WTC11 (cell line): ENCODE results near the gene KIF13A. TPM values are rescaled to one million over a fixed set of nuclear protein-coding genes. Genes with fewer than 3 reads are reported as not detected.
A peak's percentile ranks its signal among the peaks of the same experiment; 100 is the strongest.

Source experiments
- ATAC-seq: fragments of 200-7000 bp; cut with Tn5 transposase; 2 replicates; pipeline ENCODE4 v1.10.0; 2021; ENCODE audit warnings: mild to moderate bottlenecking, moderate library complexity
- CTCF ChIA-PET: fragments of 300-600 bp; sonication (Branson Sonifier 250); formaldehyde crosslinking; loops from one replicate; lab custom pipeline; 2021; ENCODE audit warnings: antibody characterized with exemption; lab: Charles Lee
- POLR2A ChIA-PET: fragments of 350-600 bp; sonication (Branson Sonifier 250); formaldehyde crosslinking; loops from one replicate; lab custom pipeline; 2021; ENCODE audit warnings: antibody characterized with exemption; lab: Charles Lee
- DNase-seq: peaks from one replicate; pipeline ENCODE4 v3.0.0; 2021; ENCODE audit warnings: low spot score
- H3K27ac Mint-ChIP-seq: 2 replicates; pipeline ENCODE4 v1.8.0; 2021; ENCODE audit warnings: mixed read lengths
- H3K27me3 Mint-ChIP-seq: 2 replicates; pipeline ENCODE4 v1.8.0; 2021; ENCODE audit warnings: low read depth, mild to moderate bottlenecking, moderate library complexity, mixed read lengths
- H3K36me3 Mint-ChIP-seq: 2 replicates; pipeline ENCODE4 v1.8.0; 2021; ENCODE audit warnings: mixed read lengths
- H3K4me1 Mint-ChIP-seq: 2 replicates; pipeline ENCODE4 v1.8.0; 2022; ENCODE audit warnings: mixed read lengths
- H3K4me3 Mint-ChIP-seq: 2 replicates; pipeline ENCODE4 v1.8.0; 2021; ENCODE audit warnings: mild to moderate bottlenecking, moderate library complexity, mixed read lengths
- H3K9me3 Mint-ChIP-seq: 2 replicates; pipeline ENCODE4 v1.8.0; 2021; ENCODE audit warnings: mixed read lengths
- CBFB ChIP-seq: sonication (generic); formaldehyde crosslinking; IDR thresholded peaks from 2 replicates; pipeline ENCODE4 v1.8.1; 2022; ENCODE audit warnings: mild to moderate bottlenecking, low read depth, missing genetic modification reagents
- ELF4 ChIP-seq: sonication (generic); formaldehyde crosslinking; IDR thresholded peaks from 2 replicates; pipeline ENCODE4 v1.8.1; 2022; ENCODE audit warnings: low read depth, mild to moderate bottlenecking, moderate library complexity, missing genetic modification reagents
- ETV6 ChIP-seq: sonication (generic); formaldehyde crosslinking; IDR thresholded peaks from 2 replicates; pipeline ENCODE4 v1.8.1; 2022; ENCODE audit warnings: mild to moderate bottlenecking, missing genetic modification reagents
- FOXP1 ChIP-seq: sonication (generic); formaldehyde crosslinking; IDR thresholded peaks from 2 replicates; pipeline ENCODE4 v1.8.0; 2022; ENCODE audit warnings: missing genetic modification reagents, mild to moderate bottlenecking, moderate library complexity, borderline replicate concordance
- IRF2 ChIP-seq: sonication (generic); formaldehyde crosslinking; IDR thresholded peaks from 2 replicates; pipeline ENCODE4 v1.8.0; 2022; ENCODE audit warnings: low read depth, missing genetic modification reagents, borderline replicate concordance
- JUN ChIP-seq: sonication (generic); formaldehyde crosslinking; IDR thresholded peaks from 2 replicates; pipeline ENCODE4 v1.8.0; 2023; ENCODE audit warnings: mild to moderate bottlenecking, missing genetic modification reagents
- SP1 ChIP-seq: sonication (generic); formaldehyde crosslinking; conservative IDR thresholded peaks from 2 replicates; pipeline ENCODE4 v1.8.1; 2022; ENCODE audit warnings: missing genetic modification reagents
- TEAD1 ChIP-seq: sonication (generic); formaldehyde crosslinking; IDR thresholded peaks from 2 replicates; pipeline ENCODE4 v1.8.0; 2022; ENCODE audit warnings: mild to moderate bottlenecking, missing genetic modification reagents
- ZNF423 ChIP-seq: fragments of 250-450 bp; sonication (Bioruptor Pico); IDR thresholded peaks from 2 replicates; pipeline ENCODE4 v2.1.2; 2022; ENCODE audit warnings: mild to moderate bottlenecking, moderate library complexity
- total RNA-seq: library from RNA; stranded (reverse); gene quantifications from 3 replicates; pipeline ENCODE4 v1.2.3, GENCODE V29; 2021
- TF ChIP-seq, protein P1 (sequence below): sonication (generic); formaldehyde crosslinking; IDR thresholded peaks from 2 replicates; pipeline ENCODE4 v1.8.0; 2022; ENCODE audit warnings: mild to moderate bottlenecking, missing genetic modification reagents
- TF ChIP-seq, protein P2 (sequence below): fragments of 250-450 bp; sonication (Bioruptor Pico); conservative IDR thresholded peaks from 2 replicates; pipeline ENCODE4 v1.9.0; 2021; ENCODE audit warnings: mild to moderate bottlenecking
- TF ChIP-seq, protein P3 (sequence below): sonication (generic); formaldehyde crosslinking; IDR thresholded peaks from 2 replicates; pipeline ENCODE4 v1.8.1; 2023; ENCODE audit warnings: mild to moderate bottlenecking, missing genetic modification reagents, moderate library complexity
- TF ChIP-seq, protein P4 (sequence below): sonication (generic); formaldehyde crosslinking; IDR thresholded peaks from 2 replicates; pipeline ENCODE4 v1.8.0; 2023; ENCODE audit warnings: missing genetic modification reagents, mild to moderate bottlenecking, borderline replicate concordance
- TF ChIP-seq, protein P5 (sequence below): sonication (generic); formaldehyde crosslinking; IDR thresholded peaks from 2 replicates; pipeline ENCODE4 v1.8.1; 2022; ENCODE audit warnings: low read depth, missing genetic modification reagents, borderline replicate concordance
- TF ChIP-seq, protein P6 (sequence below): sonication (generic); formaldehyde crosslinking; IDR thresholded peaks from 2 replicates; pipeline ENCODE4 v1.8.1; 2023; ENCODE audit warnings: mild to moderate bottlenecking, missing genetic modification reagents, borderline replicate concordance
- TF ChIP-seq, protein P7 (sequence below): sonication (generic); formaldehyde crosslinking; IDR thresholded peaks from 2 replicates; pipeline ENCODE4 v1.8.0; 2022; ENCODE audit warnings: mild to moderate bottlenecking, missing genetic modification reagents

Gene KIF13A
- total RNA-seq, 1 experiment from 2014 or later: 32.7 TPM

DNA sequence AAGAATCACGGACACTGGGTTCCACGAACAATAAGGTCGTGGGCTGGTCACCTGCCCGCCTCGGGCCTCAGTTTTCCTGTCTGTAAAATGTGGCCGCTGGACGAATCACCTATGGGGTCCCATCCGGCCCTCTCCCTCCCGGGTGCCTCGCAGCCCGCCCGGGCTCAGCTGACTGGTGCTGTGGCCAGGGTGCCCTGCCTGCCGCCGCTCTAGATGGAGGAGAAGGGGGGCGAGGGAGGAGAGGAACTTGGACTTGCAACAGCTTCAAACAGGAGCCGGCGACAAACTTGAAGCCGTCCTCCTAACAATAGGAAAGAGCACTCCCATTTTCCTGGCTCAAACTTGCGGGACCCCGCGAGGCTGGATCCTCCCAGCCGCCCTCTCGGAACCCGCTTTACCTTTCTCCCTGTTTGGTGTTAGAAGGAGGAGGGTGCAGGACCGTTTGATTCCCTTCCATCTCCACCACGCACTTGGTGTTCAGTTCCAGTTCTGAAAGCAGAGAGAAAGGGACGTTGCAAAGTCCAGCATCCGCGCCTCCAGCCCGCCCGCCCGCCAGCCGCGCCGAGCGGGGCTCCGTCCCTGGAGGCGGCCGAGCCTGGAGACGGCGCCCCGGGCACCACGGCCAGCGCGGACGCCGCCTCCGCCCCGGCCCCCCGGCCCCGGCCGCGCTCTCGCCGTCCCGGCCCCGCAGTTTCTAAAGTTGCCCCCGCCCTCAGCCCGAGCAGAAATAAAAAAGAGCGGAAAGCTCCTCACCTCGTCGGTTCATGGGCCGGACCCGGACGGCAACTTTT is 584 bp downstream of the KIF13A start (continued):
- TF ChIP-seq, protein P1, sequence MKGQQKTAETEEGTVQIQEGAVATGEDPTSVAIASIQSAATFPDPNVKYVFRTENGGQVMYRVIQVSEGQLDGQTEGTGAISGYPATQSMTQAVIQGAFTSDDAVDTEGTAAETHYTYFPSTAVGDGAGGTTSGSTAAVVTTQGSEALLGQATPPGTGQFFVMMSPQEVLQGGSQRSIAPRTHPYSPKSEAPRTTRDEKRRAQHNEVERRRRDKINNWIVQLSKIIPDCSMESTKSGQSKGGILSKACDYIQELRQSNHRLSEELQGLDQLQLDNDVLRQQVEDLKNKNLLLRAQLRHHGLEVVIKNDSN (CRISPR knock-in tag): peak; percentile 30; the same call in 1 of the 2 replicates
- 0 out of 2 replicates have a peak, but pooled peaks have one; percentile 50 for TF ChIP-seq TEAD1 (CRISPR knock-in tag)
- peak; percentile 59 for TF ChIP-seq ZNF423 (CRISPR knock-in tag)
- TF ChIP-seq JUN (CRISPR knock-in tag): 0 out of 2 replicates have a peak, but pooled peaks have one; percentile 25

DNA sequence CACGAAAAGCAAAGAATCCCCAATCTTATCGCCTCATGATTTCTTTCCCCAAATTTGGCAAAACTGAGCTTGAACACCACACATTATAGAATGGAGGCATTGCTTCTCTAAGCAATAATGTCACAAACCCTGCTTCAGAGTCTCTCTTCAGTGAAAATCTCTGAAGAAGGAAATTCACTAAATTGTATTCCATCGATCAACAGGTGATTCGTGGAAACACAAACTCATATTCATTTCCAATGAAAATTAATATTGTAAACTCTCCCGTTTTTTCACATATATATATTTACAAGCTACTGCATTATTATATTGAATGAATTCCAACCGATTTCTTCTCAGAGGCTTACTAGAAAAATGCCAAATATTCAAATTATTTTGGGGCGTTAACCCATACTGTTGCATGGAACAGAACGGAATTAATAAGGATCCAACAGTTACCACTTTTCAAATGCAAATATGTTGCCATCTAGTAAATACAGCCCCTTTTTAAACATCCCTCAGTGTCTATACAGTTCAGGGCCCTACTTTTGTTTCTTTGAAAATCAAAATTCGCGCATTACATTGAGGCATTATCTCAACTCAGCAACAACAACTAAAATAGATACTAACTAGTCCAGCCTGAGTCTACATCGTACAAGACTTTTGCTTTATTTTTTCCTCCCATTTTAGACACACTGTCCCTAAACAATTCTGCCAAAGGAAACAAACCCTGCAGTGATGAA is 1.3 kb downstream of the KIF13A start:
- Mint-ChIP-seq H3K4me1 (peaks cover 37% of the 10 kb centered on the region), H3K9me3 (no peaks in the 10 kb centered on the region), H3K36me3 (no peaks in the 10 kb centered on the region), H3K27me3 (peaks cover 15% of the 10 kb centered on the region), H3K27ac (peak overlapping the region; percentile 49; the same call in 1 of the 2 replicates), H3K4me3 (peak overlapping the region; percentile 84)
- ATAC-seq (no peak), DNase-seq (no peak)
- CTCF ChIA-PET: interaction anchor here (3.0 kb wide), 1 partner anchor 136 kb away, joined by 12 read pairs; the partner anchor contains the start of gene NHLRC1
- POLR2A ChIA-PET: interaction anchor here (0.7 to 1.6 kb wide), 2 partner anchors 13 to 15 kb away, joined by 3 to 4 read pairs; no protein-coding TSS in a partner anchor
- TF ChIP-seq ETV6 (no peak), CBFB (CRISPR knock-in tag) (no peak), JUN (CRISPR knock-in tag) (no peak), SP1 (CRISPR knock-in tag) (no peak), IRF2 (CRISPR knock-in tag) (no peak), ELF4 (CRISPR knock-in tag) (no peak), FOXP1 (CRISPR knock-in tag) (no peak)
- TF ChIP-seq, protein P2, sequence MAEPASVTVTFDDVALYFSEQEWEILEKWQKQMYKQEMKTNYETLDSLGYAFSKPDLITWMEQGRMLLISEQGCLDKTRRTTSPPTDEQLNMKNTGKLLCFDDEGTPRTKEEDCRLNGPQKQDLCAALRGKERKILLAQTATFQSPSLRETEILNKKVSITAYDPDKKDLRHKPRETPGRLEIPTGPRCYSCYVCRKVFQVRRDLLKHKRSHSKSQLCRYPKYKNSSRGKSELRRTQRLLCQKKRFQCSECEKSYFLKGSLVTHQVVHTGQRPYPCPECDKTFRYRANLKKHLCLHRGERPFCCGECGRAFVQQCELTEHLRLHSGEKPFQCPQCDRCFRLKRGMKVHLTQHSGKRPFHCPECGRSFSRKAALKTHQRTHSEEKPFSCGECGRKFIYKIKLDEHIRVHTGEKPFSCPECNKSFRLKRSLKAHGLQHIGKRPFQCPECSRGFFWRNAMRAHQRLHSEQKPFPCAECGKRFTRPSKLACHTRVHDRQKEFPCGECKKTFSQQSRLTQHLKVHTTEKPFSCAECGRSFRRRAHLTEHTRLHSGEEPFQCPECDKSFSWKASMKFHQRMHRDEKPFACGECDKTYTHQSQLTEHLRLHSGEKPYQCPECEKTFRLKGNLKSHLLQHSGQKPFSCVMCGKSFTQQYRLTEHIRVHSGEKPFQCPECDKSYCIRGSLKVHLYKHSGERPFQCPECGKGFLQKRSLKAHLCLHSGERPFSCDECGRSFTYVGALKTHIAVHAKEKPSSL: no peak
- TF ChIP-seq, protein P3, sequence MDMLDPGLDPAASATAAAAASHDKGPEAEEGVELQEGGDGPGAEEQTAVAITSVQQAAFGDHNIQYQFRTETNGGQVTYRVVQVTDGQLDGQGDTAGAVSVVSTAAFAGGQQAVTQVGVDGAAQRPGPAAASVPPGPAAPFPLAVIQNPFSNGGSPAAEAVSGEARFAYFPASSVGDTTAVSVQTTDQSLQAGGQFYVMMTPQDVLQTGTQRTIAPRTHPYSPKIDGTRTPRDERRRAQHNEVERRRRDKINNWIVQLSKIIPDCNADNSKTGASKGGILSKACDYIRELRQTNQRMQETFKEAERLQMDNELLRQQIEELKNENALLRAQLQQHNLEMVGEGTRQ: no peak
- TF ChIP-seq, protein P4, sequence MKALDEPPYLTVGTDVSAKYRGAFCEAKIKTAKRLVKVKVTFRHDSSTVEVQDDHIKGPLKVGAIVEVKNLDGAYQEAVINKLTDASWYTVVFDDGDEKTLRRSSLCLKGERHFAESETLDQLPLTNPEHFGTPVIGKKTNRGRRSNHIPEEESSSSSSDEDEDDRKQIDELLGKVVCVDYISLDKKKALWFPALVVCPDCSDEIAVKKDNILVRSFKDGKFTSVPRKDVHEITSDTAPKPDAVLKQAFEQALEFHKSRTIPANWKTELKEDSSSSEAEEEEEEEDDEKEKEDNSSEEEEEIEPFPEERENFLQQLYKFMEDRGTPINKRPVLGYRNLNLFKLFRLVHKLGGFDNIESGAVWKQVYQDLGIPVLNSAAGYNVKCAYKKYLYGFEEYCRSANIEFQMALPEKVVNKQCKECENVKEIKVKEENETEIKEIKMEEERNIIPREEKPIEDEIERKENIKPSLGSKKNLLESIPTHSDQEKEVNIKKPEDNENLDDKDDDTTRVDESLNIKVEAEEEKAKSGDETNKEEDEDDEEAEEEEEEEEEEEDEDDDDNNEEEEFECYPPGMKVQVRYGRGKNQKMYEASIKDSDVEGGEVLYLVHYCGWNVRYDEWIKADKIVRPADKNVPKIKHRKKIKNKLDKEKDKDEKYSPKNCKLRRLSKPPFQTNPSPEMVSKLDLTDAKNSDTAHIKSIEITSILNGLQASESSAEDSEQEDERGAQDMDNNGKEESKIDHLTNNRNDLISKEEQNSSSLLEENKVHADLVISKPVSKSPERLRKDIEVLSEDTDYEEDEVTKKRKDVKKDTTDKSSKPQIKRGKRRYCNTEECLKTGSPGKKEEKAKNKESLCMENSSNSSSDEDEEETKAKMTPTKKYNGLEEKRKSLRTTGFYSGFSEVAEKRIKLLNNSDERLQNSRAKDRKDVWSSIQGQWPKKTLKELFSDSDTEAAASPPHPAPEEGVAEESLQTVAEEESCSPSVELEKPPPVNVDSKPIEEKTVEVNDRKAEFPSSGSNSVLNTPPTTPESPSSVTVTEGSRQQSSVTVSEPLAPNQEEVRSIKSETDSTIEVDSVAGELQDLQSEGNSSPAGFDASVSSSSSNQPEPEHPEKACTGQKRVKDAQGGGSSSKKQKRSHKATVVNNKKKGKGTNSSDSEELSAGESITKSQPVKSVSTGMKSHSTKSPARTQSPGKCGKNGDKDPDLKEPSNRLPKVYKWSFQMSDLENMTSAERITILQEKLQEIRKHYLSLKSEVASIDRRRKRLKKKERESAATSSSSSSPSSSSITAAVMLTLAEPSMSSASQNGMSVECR (CRISPR knock-in tag): no peak
- TF ChIP-seq, protein P5, sequence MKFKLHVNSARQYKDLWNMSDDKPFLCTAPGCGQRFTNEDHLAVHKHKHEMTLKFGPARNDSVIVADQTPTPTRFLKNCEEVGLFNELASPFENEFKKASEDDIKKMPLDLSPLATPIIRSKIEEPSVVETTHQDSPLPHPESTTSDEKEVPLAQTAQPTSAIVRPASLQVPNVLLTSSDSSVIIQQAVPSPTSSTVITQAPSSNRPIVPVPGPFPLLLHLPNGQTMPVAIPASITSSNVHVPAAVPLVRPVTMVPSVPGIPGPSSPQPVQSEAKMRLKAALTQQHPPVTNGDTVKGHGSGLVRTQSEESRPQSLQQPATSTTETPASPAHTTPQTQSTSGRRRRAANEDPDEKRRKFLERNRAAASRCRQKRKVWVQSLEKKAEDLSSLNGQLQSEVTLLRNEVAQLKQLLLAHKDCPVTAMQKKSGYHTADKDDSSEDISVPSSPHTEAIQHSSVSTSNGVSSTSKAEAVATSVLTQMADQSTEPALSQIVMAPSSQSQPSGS (CRISPR knock-in tag): no peak
- TF ChIP-seq, protein P6, sequence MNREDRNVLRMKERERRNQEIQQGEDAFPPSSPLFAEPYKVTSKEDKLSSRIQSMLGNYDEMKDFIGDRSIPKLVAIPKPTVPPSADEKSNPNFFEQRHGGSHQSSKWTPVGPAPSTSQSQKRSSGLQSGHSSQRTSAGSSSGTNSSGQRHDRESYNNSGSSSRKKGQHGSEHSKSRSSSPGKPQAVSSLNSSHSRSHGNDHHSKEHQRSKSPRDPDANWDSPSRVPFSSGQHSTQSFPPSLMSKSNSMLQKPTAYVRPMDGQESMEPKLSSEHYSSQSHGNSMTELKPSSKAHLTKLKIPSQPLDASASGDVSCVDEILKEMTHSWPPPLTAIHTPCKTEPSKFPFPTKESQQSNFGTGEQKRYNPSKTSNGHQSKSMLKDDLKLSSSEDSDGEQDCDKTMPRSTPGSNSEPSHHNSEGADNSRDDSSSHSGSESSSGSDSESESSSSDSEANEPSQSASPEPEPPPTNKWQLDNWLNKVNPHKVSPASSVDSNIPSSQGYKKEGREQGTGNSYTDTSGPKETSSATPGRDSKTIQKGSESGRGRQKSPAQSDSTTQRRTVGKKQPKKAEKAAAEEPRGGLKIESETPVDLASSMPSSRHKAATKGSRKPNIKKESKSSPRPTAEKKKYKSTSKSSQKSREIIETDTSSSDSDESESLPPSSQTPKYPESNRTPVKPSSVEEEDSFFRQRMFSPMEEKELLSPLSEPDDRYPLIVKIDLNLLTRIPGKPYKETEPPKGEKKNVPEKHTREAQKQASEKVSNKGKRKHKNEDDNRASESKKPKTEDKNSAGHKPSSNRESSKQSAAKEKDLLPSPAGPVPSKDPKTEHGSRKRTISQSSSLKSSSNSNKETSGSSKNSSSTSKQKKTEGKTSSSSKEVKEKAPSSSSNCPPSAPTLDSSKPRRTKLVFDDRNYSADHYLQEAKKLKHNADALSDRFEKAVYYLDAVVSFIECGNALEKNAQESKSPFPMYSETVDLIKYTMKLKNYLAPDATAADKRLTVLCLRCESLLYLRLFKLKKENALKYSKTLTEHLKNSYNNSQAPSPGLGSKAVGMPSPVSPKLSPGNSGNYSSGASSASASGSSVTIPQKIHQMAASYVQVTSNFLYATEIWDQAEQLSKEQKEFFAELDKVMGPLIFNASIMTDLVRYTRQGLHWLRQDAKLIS (CRISPR knock-in tag): no peak
- TF ChIP-seq, protein P7, sequence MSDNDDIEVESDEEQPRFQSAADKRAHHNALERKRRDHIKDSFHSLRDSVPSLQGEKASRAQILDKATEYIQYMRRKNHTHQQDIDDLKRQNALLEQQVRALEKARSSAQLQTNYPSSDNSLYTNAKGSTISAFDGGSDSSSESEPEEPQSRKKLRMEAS (CRISPR knock-in tag): no peak
